ENCODE data around the gene DNAAF6.

DNA sequence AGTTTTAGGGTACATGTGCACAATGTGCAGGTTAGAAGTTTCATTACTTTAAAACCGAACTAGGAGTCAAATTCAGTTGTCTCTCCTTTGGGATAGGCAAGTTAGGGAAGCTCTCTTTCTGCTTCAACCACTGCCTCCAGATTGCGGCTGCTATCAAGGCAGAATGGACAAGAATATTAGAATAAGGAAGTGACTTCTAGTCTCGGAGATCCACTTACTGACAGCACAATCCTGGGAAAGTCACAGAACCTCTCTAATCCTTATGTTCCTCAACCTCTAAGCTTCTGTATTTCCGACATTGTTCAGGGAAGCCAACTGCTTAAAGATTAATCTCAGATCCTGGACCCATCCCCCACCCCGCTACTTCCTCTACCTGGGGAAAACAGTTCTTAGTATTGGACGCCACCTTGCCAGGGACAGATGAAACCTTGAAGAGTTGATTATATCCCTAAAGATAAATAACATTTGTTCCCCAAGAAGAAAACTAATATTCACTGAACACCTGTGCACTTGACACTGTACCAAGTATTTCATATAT, 2.3 kb upstream of the DNAAF6 start:
- TF ChIP-seq, protein P1, sequence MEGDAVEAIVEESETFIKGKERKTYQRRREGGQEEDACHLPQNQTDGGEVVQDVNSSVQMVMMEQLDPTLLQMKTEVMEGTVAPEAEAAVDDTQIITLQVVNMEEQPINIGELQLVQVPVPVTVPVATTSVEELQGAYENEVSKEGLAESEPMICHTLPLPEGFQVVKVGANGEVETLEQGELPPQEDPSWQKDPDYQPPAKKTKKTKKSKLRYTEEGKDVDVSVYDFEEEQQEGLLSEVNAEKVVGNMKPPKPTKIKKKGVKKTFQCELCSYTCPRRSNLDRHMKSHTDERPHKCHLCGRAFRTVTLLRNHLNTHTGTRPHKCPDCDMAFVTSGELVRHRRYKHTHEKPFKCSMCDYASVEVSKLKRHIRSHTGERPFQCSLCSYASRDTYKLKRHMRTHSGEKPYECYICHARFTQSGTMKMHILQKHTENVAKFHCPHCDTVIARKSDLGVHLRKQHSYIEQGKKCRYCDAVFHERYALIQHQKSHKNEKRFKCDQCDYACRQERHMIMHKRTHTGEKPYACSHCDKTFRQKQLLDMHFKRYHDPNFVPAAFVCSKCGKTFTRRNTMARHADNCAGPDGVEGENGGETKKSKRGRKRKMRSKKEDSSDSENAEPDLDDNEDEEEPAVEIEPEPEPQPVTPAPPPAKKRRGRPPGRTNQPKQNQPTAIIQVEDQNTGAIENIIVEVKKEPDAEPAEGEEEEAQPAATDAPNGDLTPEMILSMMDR (IDR thresholded peaks at IDR 0.05): no peak
- no peak for TF ChIP-seq POLR2A (IDR thresholded peaks at IDR 0.05)

All from transverse colon (tissue), 3 donors.